GM21367 (cell line): ENCODE measurements around the gene LTBR.

ENCODE experiments used
- ATAC-seq: cut with Tn5 transposase; IDR thresholded peaks from one replicate; pipeline ENCODE4 v1.9.1; 2021; ENCODE audit not compliant: unreplicated experiment

Gene LTBR

GRCh38 chr12:6382371-6382770, 1.6 kb upstream of the LTBR start:
- ATAC-seq, result no peak

- no peak for ATAC-seq
Observed at GRCh38 chr12:6382982-6383381, 980 bp upstream of the LTBR start.

GRCh38 chr12:6384499-6385436, 806 bp downstream of the LTBR start:
- no peak for ATAC-seq

GRCh38 chr12:6386038-6386437, 2.1 kb downstream of the LTBR start:
- ATAC-seq, result no peak

- no peak for ATAC-seq
Observed at GRCh38 chr12:6386491-6386890, 2.5 kb downstream of the LTBR start.

GRCh38 chr12:6387541-6387940, 3.6 kb downstream of the LTBR start:
- no peak for ATAC-seq

- ATAC-seq, result no peak
Observed at GRCh38 chr12:6390084-6390799, 6.3 kb downstream of the LTBR start.

- ATAC-seq, result no peak
Observed at GRCh38 chr12:6391013-6391412, 7.1 kb downstream of the LTBR start.

GRCh38 chr12:6392504-6392903, 8.5 kb downstream of the LTBR start:
- no peak for ATAC-seq

- ATAC-seq, result no peak
Observed at GRCh38 chr12:6393109-6393508, 9.1 kb downstream of the LTBR start.

GRCh38 chr12:6394398-6394797, 10.4 kb downstream of the LTBR start:
- ATAC-seq, result no peak

- no peak for ATAC-seq
Observed at GRCh38 chr12:6396031-6396430, 12.1 kb downstream of the LTBR start.

- ATAC-seq, result no peak
Observed at GRCh38 chr12:6399884-6400644, 16.1 kb downstream of the LTBR start.

GRCh38 chr12:6404390-6404789, 20.4 kb downstream of the LTBR start:
- ATAC-seq, result no peak

GRCh38 chr12:6405963-6406362, 22.0 kb downstream of the LTBR start:
- no peak for ATAC-seq

- ATAC-seq, result no peak
Observed at GRCh38 chr12:6407236-6407954, 23.4 kb downstream of the LTBR start.

GRCh38 chr12:6416596-6416995, 32.6 kb downstream of the LTBR start:
- no peak for ATAC-seq

GRCh38 chr12:6418796-6419195, 34.8 kb downstream of the LTBR start:
- ATAC-seq, result no peak

- ATAC-seq, result no peak
Observed at GRCh38 chr12:6420364-6420763, 36.4 kb downstream of the LTBR start.

- no peak for ATAC-seq
Observed at GRCh38 chr12:6423267-6424007, 39.5 kb downstream of the LTBR start.
